ENCODE data around the gene EIF2B2.
A peak's percentile ranks its signal among the peaks of the same experiment; 100 is the strongest.

The EIF2B2 gene

DNA sequence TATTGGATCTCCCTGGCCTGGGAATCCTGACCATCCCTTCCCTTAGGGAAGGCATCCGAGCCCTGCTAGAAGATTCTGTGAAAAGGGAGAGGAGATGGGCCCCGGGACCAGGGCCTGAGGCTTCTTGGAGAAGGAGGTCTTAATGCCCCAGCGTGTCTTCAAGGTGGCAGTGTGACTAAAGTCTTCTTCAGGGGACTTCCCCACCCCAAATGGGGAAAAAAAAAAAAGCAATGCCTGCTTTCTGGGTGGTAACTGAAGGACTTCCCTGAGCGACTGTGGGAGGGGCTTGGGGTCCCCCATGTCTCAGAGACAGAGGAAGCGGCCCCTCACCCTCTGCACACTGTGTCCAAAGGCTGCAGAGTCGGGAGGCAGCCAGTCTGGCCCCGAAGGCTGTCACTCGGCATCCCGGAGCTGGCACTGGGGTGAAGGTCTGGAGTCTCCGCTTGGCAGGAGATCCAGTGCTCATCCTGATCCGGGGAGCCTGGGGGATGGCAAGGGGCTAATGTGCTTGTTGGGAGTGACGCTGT, 39.5 kb upstream of the EIF2B2 start:
- no peak overlapping the region for H2BK120ac ChIP-seq (ENCODE audit: low read depth, low read length)
- H2BK15ac ChIP-seq (ENCODE audit: low read depth, poor library complexity, severe bottlenecking): no peak overlapping the region
- H2BK12ac ChIP-seq (ENCODE audit: low read length in 2 of 2): no peak overlapping the region
- peaks cover 0 to 4% of the 10 kb centered on the region in 2 experiments for H3K27me3 ChIP-seq (ENCODE audit: control insufficient read depth in 1 of 2, insufficient read depth in 1 of 2, low read length in 2 of 2)
- H2AK5ac ChIP-seq (ENCODE audit: low read length, severe bottlenecking): no peak overlapping the region
- no peak overlapping the region for H3K14ac ChIP-seq (ENCODE audit: low read length in 2 of 2)
- WGBS: 81% methylated on average over 12 of the region's 12 CpGs
- no peak for DNase-seq
- no peaks in the 10 kb centered on the region for H3K36me3 ChIP-seq (ENCODE audit: control insufficient read depth in 1 of 2, insufficient read depth in 2 of 2, low read depth in 1 of 2, low read length in 2 of 2)
- H3K27ac ChIP-seq (ENCODE audit: low read length, poor library complexity, severe bottlenecking): no peak overlapping the region
- H3K4me3 ChIP-seq (ENCODE audit: insufficient read depth in 1 of 2, low read depth in 1 of 2, low read length in 2 of 2): no peak overlapping the region
- H2BK5ac ChIP-seq (ENCODE audit: low read depth, low read length, poor library complexity, severe bottlenecking): no peak overlapping the region
- H3K9me3 ChIP-seq (ENCODE audit: control insufficient read depth, low read length): no peaks in the 10 kb centered on the region
- no peak overlapping the region for H4K8ac ChIP-seq (ENCODE audit: low read length)
- H3K23ac ChIP-seq (ENCODE audit: low read length in 2 of 2): no peak overlapping the region
- no peaks in the 10 kb centered on the region for H3K4me1 ChIP-seq (ENCODE audit: control insufficient read depth, insufficient read depth, low read depth, low read length)
- peak overlapping the region in 1 of 2 experiments; percentile 33 for H3K18ac ChIP-seq (ENCODE audit: low read depth in 1 of 2, low read length in 2 of 2)
- no peak overlapping the region for H3K9ac ChIP-seq (ENCODE audit: low read length)
- no peaks in the 10 kb centered on the region for H3K79me1 ChIP-seq (replicated peaks; ENCODE audit: low read length, poor library complexity, severe bottlenecking)
- H3K4ac ChIP-seq (ENCODE audit: low read depth in 1 of 2, low read length in 2 of 2): peak overlapping the region in 1 of 2 experiments; percentile 59
- H2AFZ ChIP-seq (ENCODE audit: low read depth, low read length): no peak overlapping the region
- no peak overlapping the region for H4K91ac ChIP-seq (ENCODE audit: low read length)
- no peak overlapping the region for H3K4me2 ChIP-seq (ENCODE audit: low read length, poor library complexity, severe bottlenecking)

GRCh38 chr14:74963705-74964271, 38.9 kb upstream of the EIF2B2 start:
- WGBS: 74% methylated on average over 9 of the region's 9 CpGs
- H3K4me2 ChIP-seq (ENCODE audit: low read length, poor library complexity, severe bottlenecking): no peak overlapping the region
- H2BK12ac ChIP-seq (ENCODE audit: low read length in 2 of 2): no peak overlapping the region
- H3K4me1 ChIP-seq (ENCODE audit: control insufficient read depth, insufficient read depth, low read depth, low read length): no peaks in the 10 kb centered on the region
- H2BK120ac ChIP-seq (ENCODE audit: low read depth, low read length): no peak overlapping the region
- H3K18ac ChIP-seq (ENCODE audit: low read depth in 1 of 2, low read length in 2 of 2): peak overlapping the region in 1 of 2 experiments; percentile 33
- H3K4me3 ChIP-seq (ENCODE audit: insufficient read depth in 1 of 2, low read depth in 1 of 2, low read length in 2 of 2): no peak overlapping the region
- H3K23ac ChIP-seq (ENCODE audit: low read length in 2 of 2): no peak overlapping the region
- no peaks in the 10 kb centered on the region for H3K79me1 ChIP-seq (replicated peaks; ENCODE audit: low read length, poor library complexity, severe bottlenecking)
- H3K27ac ChIP-seq (ENCODE audit: low read length, poor library complexity, severe bottlenecking): no peak overlapping the region
- H3K9me3 ChIP-seq (ENCODE audit: control insufficient read depth, low read length): no peaks in the 10 kb centered on the region
- H2BK5ac ChIP-seq (ENCODE audit: low read depth, low read length, poor library complexity, severe bottlenecking): no peak overlapping the region
- no peak overlapping the region for H3K14ac ChIP-seq (ENCODE audit: low read length in 2 of 2)
- no peak overlapping the region for H2AK5ac ChIP-seq (ENCODE audit: low read length, severe bottlenecking)
- peak overlapping the region in 1 of 2 experiments; percentile 59 for H3K4ac ChIP-seq (ENCODE audit: low read depth in 1 of 2, low read length in 2 of 2)
- H3K9ac ChIP-seq (ENCODE audit: low read length): no peak overlapping the region
- no peaks in the 10 kb centered on the region for H3K36me3 ChIP-seq (ENCODE audit: control insufficient read depth in 1 of 2, insufficient read depth in 2 of 2, low read depth in 1 of 2, low read length in 2 of 2)
- H4K91ac ChIP-seq (ENCODE audit: low read length): no peak overlapping the region
- H3K27me3 ChIP-seq (ENCODE audit: control insufficient read depth in 1 of 2, insufficient read depth in 1 of 2, low read length in 2 of 2): peaks cover 0 to 4% of the 10 kb centered on the region in 2 experiments
- no peak overlapping the region for H2AFZ ChIP-seq (ENCODE audit: low read depth, low read length)
- no peak overlapping the region for H4K8ac ChIP-seq (ENCODE audit: low read length)
- no peak for DNase-seq
- H2BK15ac ChIP-seq (ENCODE audit: low read depth, poor library complexity, severe bottlenecking): no peak overlapping the region

GRCh38 chr14:74964787-74965485, 37.8 kb upstream of the EIF2B2 start:
- Histone ChIP-seq H3K14ac (ENCODE audit: low read length in 2 of 2) (no peak overlapping the region), H3K4me1 (ENCODE audit: control insufficient read depth, insufficient read depth, low read depth, low read length) (no peaks in the 10 kb centered on the region), H3K23ac (ENCODE audit: low read length in 2 of 2) (no peak overlapping the region), H3K36me3 (ENCODE audit: control insufficient read depth in 1 of 2, insufficient read depth in 2 of 2, low read depth in 1 of 2, low read length in 2 of 2) (no peaks in the 10 kb centered on the region), H3K9ac (ENCODE audit: low read length) (no peak overlapping the region), H2BK120ac (ENCODE audit: low read depth, low read length) (no peak overlapping the region), H3K9me3 (ENCODE audit: control insufficient read depth, low read length) (no peaks in the 10 kb centered on the region), H3K4me3 (ENCODE audit: insufficient read depth in 1 of 2, low read depth in 1 of 2, low read length in 2 of 2) (no peak overlapping the region), H3K27me3 (ENCODE audit: control insufficient read depth in 1 of 2, insufficient read depth in 1 of 2, low read length in 2 of 2) (peaks cover 0 to 4% of the 10 kb centered on the region in 2 experiments), H3K4ac (ENCODE audit: low read depth in 1 of 2, low read length in 2 of 2) (no peak overlapping the region), H4K8ac (ENCODE audit: low read length) (no peak overlapping the region), H2BK12ac (ENCODE audit: low read length in 2 of 2) (no peak overlapping the region), H4K91ac (ENCODE audit: low read length) (no peak overlapping the region), H3K18ac (ENCODE audit: low read depth in 1 of 2, low read length in 2 of 2) (no peak overlapping the region), H2AK5ac (ENCODE audit: low read length, severe bottlenecking) (no peak overlapping the region), H2AFZ (ENCODE audit: low read depth, low read length) (no peak overlapping the region), H2BK15ac (ENCODE audit: low read depth, poor library complexity, severe bottlenecking) (no peak overlapping the region), H3K4me2 (ENCODE audit: low read length, poor library complexity, severe bottlenecking) (no peak overlapping the region), H3K79me1 (replicated peaks; ENCODE audit: low read length, poor library complexity, severe bottlenecking) (no peaks in the 10 kb centered on the region), H2BK5ac (ENCODE audit: low read depth, low read length, poor library complexity, severe bottlenecking) (no peak overlapping the region), H3K27ac (ENCODE audit: low read length, poor library complexity, severe bottlenecking) (no peak overlapping the region)
- 40% methylated on average over 3 of the region's 4 CpGs for WGBS
- peak; percentile 43 for DNase-seq

- H3K4me3 ChIP-seq (ENCODE audit: insufficient read depth in 1 of 2, low read depth in 1 of 2, low read length in 2 of 2): no peak overlapping the region
- H3K4me2 ChIP-seq (ENCODE audit: low read length, poor library complexity, severe bottlenecking): no peak overlapping the region
- H3K9me3 ChIP-seq (ENCODE audit: control insufficient read depth, low read length): no peaks in the 10 kb centered on the region
- no peak overlapping the region for H3K27ac ChIP-seq (ENCODE audit: low read length, poor library complexity, severe bottlenecking)
- no peak overlapping the region for H3K9ac ChIP-seq (ENCODE audit: low read length)
- peaks cover 0 to 4% of the 10 kb centered on the region in 2 experiments for H3K27me3 ChIP-seq (ENCODE audit: control insufficient read depth in 1 of 2, insufficient read depth in 1 of 2, low read length in 2 of 2)
- H4K8ac ChIP-seq (ENCODE audit: low read length): no peak overlapping the region
- no peak overlapping the region for H2BK5ac ChIP-seq (ENCODE audit: low read depth, low read length, poor library complexity, severe bottlenecking)
- H2BK12ac ChIP-seq (ENCODE audit: low read length in 2 of 2): no peak overlapping the region
- no peak overlapping the region for H2AFZ ChIP-seq (ENCODE audit: low read depth, low read length)
- H2BK120ac ChIP-seq (ENCODE audit: low read depth, low read length): no peak overlapping the region
- no peak overlapping the region for H2AK5ac ChIP-seq (ENCODE audit: low read length, severe bottlenecking)
- no peaks in the 10 kb centered on the region for H3K79me1 ChIP-seq (replicated peaks; ENCODE audit: low read length, poor library complexity, severe bottlenecking)
- no peak overlapping the region for H3K23ac ChIP-seq (ENCODE audit: low read length in 2 of 2)
- no peak overlapping the region for H3K4ac ChIP-seq (ENCODE audit: low read depth in 1 of 2, low read length in 2 of 2)
- H3K36me3 ChIP-seq (ENCODE audit: control insufficient read depth in 1 of 2, insufficient read depth in 2 of 2, low read depth in 1 of 2, low read length in 2 of 2): no peaks in the 10 kb centered on the region
- H2BK15ac ChIP-seq (ENCODE audit: low read depth, poor library complexity, severe bottlenecking): no peak overlapping the region
- H3K18ac ChIP-seq (ENCODE audit: low read depth in 1 of 2, low read length in 2 of 2): no peak overlapping the region
- H3K4me1 ChIP-seq (ENCODE audit: control insufficient read depth, insufficient read depth, low read depth, low read length): no peaks in the 10 kb centered on the region
- no peak overlapping the region for H3K14ac ChIP-seq (ENCODE audit: low read length in 2 of 2)
- DNase-seq: no peak
- no peak overlapping the region for H4K91ac ChIP-seq (ENCODE audit: low read length)
- 72% methylated on average over 3 of the region's 5 CpGs for WGBS
Measured at GRCh38 chr14:74965486-74966153, 37.1 kb upstream of the EIF2B2 start.
